Left lung (tissue), 10 donors: ENCODE results near the gene NANOGP8. TPM values are rescaled to one million over a fixed set of nuclear protein-coding genes. Genes with fewer than 3 reads are reported as not detected.
A peak's percentile ranks its signal among the peaks of the same experiment; 100 is the strongest.

Experiments used
- ATAC-seq: fragments of 200-7000 bp; cut with Tn5 transposase; one replicate; pipeline ENCODE4 v1.9.1; 2020; ENCODE audit warnings: moderate library complexity
- DNase-seq, 4 donors: peaks; one replicate each; pipeline ENCODE4 v3.0.0-alpha.2; 2013 to 2020
- H3K27ac ChIP-seq, 2 donors: fragments of 200-600 bp; sonication (generic) in 1 of 2; one replicate each; pipeline versions ENCODE4 v1.5.0 to v1.8.0; 2020 to 2021
- H3K27me3 ChIP-seq, 2 donors: fragments of 200-600 bp; sonication (generic) in 1 of 2; one replicate each; pipeline versions ENCODE4 v1.5.0 to v1.8.0; 2020 to 2021
- H3K36me3 ChIP-seq, 2 donors: fragments of 200-600 bp; sonication (generic) in 1 of 2; one replicate each; pipeline versions ENCODE4 v1.5.0 to v1.8.0; 2020 to 2021
- H3K4me1 ChIP-seq, 2 donors: fragments of 200-600 bp; one replicate each; pipeline ENCODE4 v1.8.0; 2021
- H3K4me3 ChIP-seq, 2 donors: fragments of 200-600 bp; sonication (generic) in 1 of 2; one replicate each; pipeline versions ENCODE4 v1.5.0 to v1.8.0; 2020 to 2021; ENCODE audit warnings: mild to moderate bottlenecking in 1 of 2
- H3K9me3 ChIP-seq, 2 donors: fragments of 200-600 bp; sonication (generic) in 1 of 2; one replicate each; pipeline versions ENCODE4 v1.5.0 to v1.8.0; 2020 to 2021
- intact Hi-C, 2 donors: fragments of 100-400 bp; cut with DNase I; formaldehyde crosslinking; loops; one replicate each; pipeline versions ENCODE4 v1.11.2 to v1.14.2; 2022
- polyA plus RNA-seq, 6 donors: library from polyadenylated mRNA; unstranded; fragments of 120-200 nt; gene quantifications; one replicate each; pipeline ENCODE4 v1.2.1, GENCODE V29; 2013; ENCODE audit not compliant: insufficient read length in 6 of 6
- total RNA-seq, 2 donors: library from RNA; stranded (reverse); fragmentation: NEBNext Ultra II Directional; extraction: Animal tissue kit (Norgen Biotek cat#: 25700); gene quantifications; one replicate each; pipeline ENCODE4 v1.2.1, GENCODE V29; 2021
- TF ChIP-seq, protein P1 (sequence below), 2 donors: fragments of 200-600 bp; sonication (generic) in 1 of 2; IDR thresholded peaks; one replicate each; pipeline versions ENCODE4 v1.5.0 to v1.8.0; 2021; ENCODE audit warnings: antibody characterized with exemption in 2 of 2
- donor health status: DM: no; HTN: yes; CAD: no.
- donor health status: DM: no; HTN: no; CAD: no.

NANOGP8 gene
- total and polyA plus RNA-seq, 8 donors = 0.24 to 0.82 (median 0.47) TPM; not detected in 4

- Histone ChIP-seq H3K9me3 (no peaks in the 10 kb centered on the region), H3K27me3 (no peaks in the 10 kb centered on the region), H3K4me3 (no peak overlapping the region), H3K36me3 (no peaks in the 10 kb centered on the region), H3K4me1 (no peaks in the 10 kb centered on the region), H3K27ac (no peak overlapping the region)
- intact Hi-C loops = no loop called here
- TF ChIP-seq, protein P1, sequence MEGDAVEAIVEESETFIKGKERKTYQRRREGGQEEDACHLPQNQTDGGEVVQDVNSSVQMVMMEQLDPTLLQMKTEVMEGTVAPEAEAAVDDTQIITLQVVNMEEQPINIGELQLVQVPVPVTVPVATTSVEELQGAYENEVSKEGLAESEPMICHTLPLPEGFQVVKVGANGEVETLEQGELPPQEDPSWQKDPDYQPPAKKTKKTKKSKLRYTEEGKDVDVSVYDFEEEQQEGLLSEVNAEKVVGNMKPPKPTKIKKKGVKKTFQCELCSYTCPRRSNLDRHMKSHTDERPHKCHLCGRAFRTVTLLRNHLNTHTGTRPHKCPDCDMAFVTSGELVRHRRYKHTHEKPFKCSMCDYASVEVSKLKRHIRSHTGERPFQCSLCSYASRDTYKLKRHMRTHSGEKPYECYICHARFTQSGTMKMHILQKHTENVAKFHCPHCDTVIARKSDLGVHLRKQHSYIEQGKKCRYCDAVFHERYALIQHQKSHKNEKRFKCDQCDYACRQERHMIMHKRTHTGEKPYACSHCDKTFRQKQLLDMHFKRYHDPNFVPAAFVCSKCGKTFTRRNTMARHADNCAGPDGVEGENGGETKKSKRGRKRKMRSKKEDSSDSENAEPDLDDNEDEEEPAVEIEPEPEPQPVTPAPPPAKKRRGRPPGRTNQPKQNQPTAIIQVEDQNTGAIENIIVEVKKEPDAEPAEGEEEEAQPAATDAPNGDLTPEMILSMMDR (IDR thresholded peaks at IDR 0.05) = no peak
- ATAC-seq (no peak), DNase-seq (no peak)
Observed at GRCh38 chr15:35098737-35099136, 13.6 kb upstream of the NANOGP8 start.

DNA sequence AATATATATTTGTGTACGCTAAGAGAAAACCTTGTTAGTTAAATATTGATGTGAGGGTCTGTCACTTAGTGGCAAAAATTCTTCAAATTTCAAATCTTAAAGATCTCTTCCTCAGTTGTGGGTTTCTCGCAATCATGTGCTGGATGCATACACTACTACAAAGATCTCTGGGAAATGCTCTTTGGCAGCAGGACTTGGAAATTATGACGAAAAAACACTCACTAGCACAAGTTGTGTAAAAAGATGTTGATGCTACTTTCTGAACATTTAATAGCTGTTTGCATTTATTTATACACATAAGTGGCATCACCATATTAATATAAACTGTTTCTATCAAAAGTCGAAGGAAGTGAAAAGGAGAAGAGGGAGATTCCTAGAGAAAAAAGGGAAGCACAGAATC is 10.8 kb upstream of the NANOGP8 start:
- no peak overlapping the region for H3K4me3 ChIP-seq
- ATAC-seq (no peak), DNase-seq (peak in 1 of 4 donors; percentile 46)
- no peaks in the 10 kb centered on the region for H3K27me3 ChIP-seq
- TF ChIP-seq, protein P1 (IDR thresholded peaks at IDR 0.05) = no peak
- intact Hi-C loops = no loop called here
- no peak overlapping the region for H3K27ac ChIP-seq
- no peaks in the 10 kb centered on the region for H3K36me3 ChIP-seq
- no peaks in the 10 kb centered on the region for H3K4me1 ChIP-seq
- no peaks in the 10 kb centered on the region for H3K9me3 ChIP-seq

DNA sequence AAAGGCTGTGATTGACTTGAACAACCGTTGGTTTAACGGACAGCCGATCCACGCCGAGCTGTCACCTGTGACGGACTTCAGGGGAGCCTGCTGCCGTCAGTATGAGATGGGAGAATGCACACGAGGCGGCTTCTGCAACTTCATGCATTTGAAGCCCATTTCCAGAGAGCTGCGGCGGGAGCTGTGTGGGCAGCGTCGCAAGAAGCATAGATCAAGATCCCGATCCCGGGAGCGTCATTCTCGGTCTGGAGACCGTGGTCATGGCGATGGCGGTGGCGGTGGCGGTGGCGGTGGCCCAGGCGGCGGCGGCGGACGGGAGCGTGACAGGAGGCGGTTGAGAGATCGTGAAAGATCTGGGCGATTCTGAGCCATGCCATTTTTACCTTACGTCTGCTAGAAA is 7.8 kb upstream of the NANOGP8 start:
- Histone ChIP-seq H3K36me3 (no peaks in the 10 kb centered on the region), H3K9me3 (no peaks in the 10 kb centered on the region), H3K4me3 (no peak overlapping the region), H3K4me1 (no peaks in the 10 kb centered on the region), H3K27me3 (no peaks in the 10 kb centered on the region), H3K27ac (no peak overlapping the region)
- intact Hi-C loops = no loop called here
- DNase-seq = peak in 1 of 4 donors; percentile 71
- TF ChIP-seq, protein P1 (IDR thresholded peaks at IDR 0.05) = no peak
- ATAC-seq = no peak

- Histone ChIP-seq H3K36me3 (no peaks in the 10 kb centered on the region), H3K4me1 (no peaks in the 10 kb centered on the region), H3K27me3 (no peaks in the 10 kb centered on the region), H3K9me3 (no peaks in the 10 kb centered on the region), H3K27ac (no peak overlapping the region), H3K4me3 (no peak overlapping the region)
- intact Hi-C loops = no loop called here
- ATAC-seq (no peak), DNase-seq (no peak)
- TF ChIP-seq, protein P1 (IDR thresholded peaks at IDR 0.05) = no peak
Observed at GRCh38 chr15:35092311-35092710, 7.2 kb upstream of the NANOGP8 start.

GRCh38 chr15:35090104-35090807 is 5.2 kb upstream of the NANOGP8 start:
- no peak overlapping the region for H3K27ac ChIP-seq
- no peak overlapping the region for H3K4me3 ChIP-seq
- TF ChIP-seq, protein P1 (IDR thresholded peaks at IDR 0.05) = no peak
- DNase-seq (no peak), ATAC-seq (no peak)
- H3K9me3 ChIP-seq = no peaks in the 10 kb centered on the region
- no peaks in the 10 kb centered on the region for H3K4me1 ChIP-seq
- intact Hi-C loops = no loop called here
- H3K27me3 ChIP-seq = no peaks in the 10 kb centered on the region
- H3K36me3 ChIP-seq = no peaks in the 10 kb centered on the region
